Ishikawa (cell line): ENCODE data around the gene TADA2A.

Experiments
- CEBPB ChIP-seq: IDR thresholded peaks from 2 replicates; pipeline ENCODE4 v1.6.1; 2012
- CREB1 ChIP-seq: IDR thresholded peaks from 2 replicates; pipeline ENCODE4 v1.6.1; 2012; ENCODE audit warnings: low read depth
- EP300 ChIP-seq: IDR thresholded peaks from 2 replicates; pipeline ENCODE4 v1.6.1; 2012; ENCODE audit warnings: borderline replicate concordance
- FOXM1 ChIP-seq: IDR thresholded peaks from 2 replicates; pipeline ENCODE4 v1.6.1; 2012; ENCODE audit warnings: low read depth, borderline replicate concordance
- MAX ChIP-seq: IDR thresholded peaks from 2 replicates; pipeline ENCODE4 v1.6.1; 2012
- NFIC ChIP-seq: IDR thresholded peaks from 2 replicates; pipeline ENCODE4 v1.6.1; 2012
- RAD21 ChIP-seq: IDR thresholded peaks from 2 replicates; pipeline ENCODE4 v1.6.1; 2012; ENCODE audit warnings: low read depth
- REST ChIP-seq: IDR thresholded peaks from 2 replicates; pipeline ENCODE4 v1.6.1; 2012; ENCODE audit warnings: low read depth, mild to moderate bottlenecking
- TAF1 ChIP-seq: IDR thresholded peaks from 2 replicates; pipeline ENCODE4 v1.6.1; 2012; ENCODE audit warnings: low read depth, mild to moderate bottlenecking
- TCF12 ChIP-seq: IDR thresholded peaks from 2 replicates; pipeline ENCODE4 v1.6.1; 2012; ENCODE audit warnings: low read depth
- TEAD4 ChIP-seq: IDR thresholded peaks from 2 replicates; pipeline ENCODE4 v1.6.1; 2012
- YY1 ChIP-seq: IDR thresholded peaks from 2 replicates; pipeline ENCODE4 v1.6.1; 2012; ENCODE audit warnings: low read depth
- ZBTB7A ChIP-seq: IDR thresholded peaks from 2 replicates; pipeline ENCODE4 v1.6.1; 2012; ENCODE audit warnings: low read depth
- TF ChIP-seq, protein P1 (sequence below): IDR thresholded peaks from 2 replicates; pipeline ENCODE4 v1.6.1; 2012

Gene TADA2A

GRCh38 chr17:37505333-37505732, 98.6 kb downstream of the TADA2A start:
- TF ChIP-seq, protein P1, sequence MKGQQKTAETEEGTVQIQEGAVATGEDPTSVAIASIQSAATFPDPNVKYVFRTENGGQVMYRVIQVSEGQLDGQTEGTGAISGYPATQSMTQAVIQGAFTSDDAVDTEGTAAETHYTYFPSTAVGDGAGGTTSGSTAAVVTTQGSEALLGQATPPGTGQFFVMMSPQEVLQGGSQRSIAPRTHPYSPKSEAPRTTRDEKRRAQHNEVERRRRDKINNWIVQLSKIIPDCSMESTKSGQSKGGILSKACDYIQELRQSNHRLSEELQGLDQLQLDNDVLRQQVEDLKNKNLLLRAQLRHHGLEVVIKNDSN: no peak
- TF ChIP-seq CEBPB (no peak), RAD21 (no peak), TCF12 (no peak), TAF1 (no peak), EP300 (no peak), FOXM1 (no peak), REST (no peak), ZBTB7A (no peak), NFIC (no peak), YY1 (no peak), CREB1 (no peak)

GRCh38 chr17:37506678-37507077, 100.0 kb downstream of the TADA2A start:
- no peak for TF ChIP-seq TEAD4

DNA sequence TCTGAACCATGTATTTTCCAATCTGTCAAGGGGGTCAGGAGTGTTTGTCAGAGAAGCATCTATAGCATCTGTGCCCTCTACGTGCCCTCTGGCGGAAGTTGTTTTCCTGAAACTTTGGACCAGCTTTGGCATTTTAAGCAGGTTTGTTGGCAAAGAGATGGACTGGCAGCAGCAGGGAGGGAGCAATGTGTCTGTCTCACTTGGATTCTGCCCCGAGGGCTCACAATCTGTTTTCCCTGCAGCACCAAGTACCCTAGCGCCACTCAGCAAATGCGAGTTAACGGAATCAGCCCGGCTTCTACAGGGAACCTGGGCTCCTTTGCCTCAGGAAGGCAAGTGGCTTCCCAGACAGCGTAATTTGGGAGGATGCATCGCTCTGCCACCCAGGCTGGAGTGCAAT, 100.4 kb downstream of the TADA2A start:
- no peak for TF ChIP-seq NFIC

GRCh38 chr17:37510056-37510455, 103.4 kb downstream of the TADA2A start:
- TF ChIP-seq MAX (no peak), EP300 (no peak), TAF1 (no peak), ZBTB7A (no peak), CREB1 (no peak), REST (no peak), RAD21 (no peak), NFIC (no peak), CEBPB (no peak)

DNA sequence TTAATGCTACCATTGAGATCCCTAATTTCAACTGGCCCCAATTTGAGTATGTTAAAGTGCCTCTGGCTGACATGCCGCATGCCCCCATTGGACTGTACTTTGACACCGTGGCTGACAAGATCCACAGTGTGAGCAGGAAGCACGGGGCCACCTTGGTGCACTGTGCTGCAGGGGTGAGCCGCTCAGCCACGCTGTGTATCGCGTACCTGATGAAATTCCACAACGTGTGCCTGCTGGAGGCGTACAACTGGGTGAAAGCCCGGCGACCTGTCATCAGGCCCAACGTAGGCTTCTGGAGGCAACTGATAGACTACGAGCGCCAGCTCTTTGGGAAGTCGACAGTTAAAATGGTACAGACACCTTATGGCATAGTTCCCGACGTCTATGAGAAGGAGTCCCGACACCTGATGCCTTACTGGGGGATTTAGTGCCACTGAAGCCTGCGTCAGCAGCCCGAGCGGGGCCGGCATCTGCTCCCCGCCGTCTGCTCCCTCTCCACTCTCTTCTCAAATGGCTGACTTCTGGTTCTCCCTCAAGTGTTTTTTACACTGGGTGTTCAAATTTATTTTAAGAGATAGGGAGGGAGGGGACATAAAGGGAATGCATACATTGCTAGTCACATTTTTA, 105.9 kb downstream of the TADA2A start:
- no peak for TF ChIP-seq NFIC
- no peak for TF ChIP-seq TAF1
- TF ChIP-seq REST: no peak
- no peak for TF ChIP-seq ZBTB7A
- no peak for TF ChIP-seq CREB1
- TF ChIP-seq YY1: no peak

DNA sequence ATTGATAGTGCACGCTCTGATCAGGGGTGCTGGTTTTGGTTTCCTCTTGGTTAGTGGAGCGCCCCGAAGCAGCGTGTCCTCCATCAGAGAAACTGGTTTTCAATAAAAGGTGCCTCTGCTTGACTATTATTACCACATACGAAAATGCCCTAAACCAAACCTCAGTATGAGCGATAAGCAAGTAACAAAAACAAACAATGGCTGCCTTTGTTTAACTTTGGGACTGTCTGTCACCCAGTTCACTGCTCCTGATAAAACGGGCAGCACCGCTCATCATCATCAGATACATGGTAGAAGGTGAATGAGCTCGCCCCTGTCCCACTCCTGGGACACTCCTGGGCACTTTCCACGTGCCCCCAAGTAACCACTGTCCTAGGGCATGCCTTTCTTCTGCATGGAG, 107.0 kb downstream of the TADA2A start:
- TF ChIP-seq NFIC: no peak
- TF ChIP-seq ZBTB7A: no peak

DNA sequence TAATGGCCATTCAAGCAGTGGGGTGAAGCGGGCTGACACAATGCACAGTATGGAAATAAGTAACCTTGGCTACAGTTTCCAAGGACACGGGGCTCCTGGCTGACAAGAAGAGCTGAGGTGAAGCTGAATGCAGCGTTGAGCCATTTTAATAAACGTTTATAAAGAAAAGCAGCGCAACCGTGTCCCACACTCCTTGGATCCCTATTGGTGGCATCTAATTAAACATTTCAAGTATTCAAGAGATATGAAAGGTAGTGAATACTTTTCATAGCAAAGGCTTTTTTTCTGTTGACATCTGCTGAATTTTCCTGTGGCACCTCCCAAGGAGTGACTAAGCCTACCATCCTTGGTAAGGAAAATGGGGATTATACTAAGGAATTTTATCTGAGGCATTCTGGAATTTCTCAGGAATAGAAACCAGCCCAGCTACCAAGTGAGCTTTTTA, 109.5 kb downstream of the TADA2A start:
- TF ChIP-seq ZBTB7A (no peak), FOXM1 (no peak), TCF12 (no peak)
